ENCODE measurements around the gene MAMLD1.

Gene MAMLD1

GRCh38 chrX:150352581-150352980 is 10.5 kb upstream of the MAMLD1 start:
- DNase-seq (ENCODE audit: low read depth) = no peak

GRCh38 chrX:150355913-150356312 is 7.2 kb upstream of the MAMLD1 start:
- H3K4me3 ChIP-seq (ENCODE audit: low read length) = no peak overlapping the region
- no peak for DNase-seq (ENCODE audit: low read depth)
- TF ChIP-seq CTCF (conservative IDR thresholded peaks at IDR 0.05; ENCODE audit: low read depth, low read length) = no peak

More at GRCh38 chrX:150352581-150352980, 10.5 kb upstream of the MAMLD1 start:
- H3K4me3 ChIP-seq (ENCODE audit: low read length) = no peak overlapping the region
- no peak for TF ChIP-seq CTCF (conservative IDR thresholded peaks at IDR 0.05; ENCODE audit: low read depth, low read length)

- DNase-seq (ENCODE audit: low read depth) = no peak
- no peak for TF ChIP-seq CTCF (conservative IDR thresholded peaks at IDR 0.05; ENCODE audit: low read depth, low read length)
- H3K4me3 ChIP-seq (ENCODE audit: low read length) = no peak overlapping the region
Measured at GRCh38 chrX:150357790-150358189, 5.3 kb upstream of the MAMLD1 start.

- no peak for DNase-seq (ENCODE audit: low read depth)
- no peak for TF ChIP-seq CTCF (conservative IDR thresholded peaks at IDR 0.05; ENCODE audit: low read depth, low read length)
- no peak overlapping the region for H3K4me3 ChIP-seq (ENCODE audit: low read length)
Measured at GRCh38 chrX:150358651-150359050, 4.5 kb upstream of the MAMLD1 start.

- H3K4me3 ChIP-seq (ENCODE audit: low read length) = no peak overlapping the region
- no peak for DNase-seq (ENCODE audit: low read depth)
- no peak for TF ChIP-seq CTCF (conservative IDR thresholded peaks at IDR 0.05; ENCODE audit: low read depth, low read length)
Measured at GRCh38 chrX:150360331-150360730, 2.8 kb upstream of the MAMLD1 start.

GRCh38 chrX:150361070-150361776 is 1.9 kb upstream of the MAMLD1 start:
- TF ChIP-seq CTCF (conservative IDR thresholded peaks at IDR 0.05; ENCODE audit: low read depth, low read length) = peak; percentile 28
- no peak for DNase-seq (ENCODE audit: low read depth)

GRCh38 chrX:150361777-150362351 is 1.3 kb upstream of the MAMLD1 start:
- H3K4me3 ChIP-seq (ENCODE audit: low read length) = peak overlapping the region; percentile 45
- no peak for TF ChIP-seq CTCF (conservative IDR thresholded peaks at IDR 0.05; ENCODE audit: low read depth, low read length)
- no peak for DNase-seq (ENCODE audit: low read depth)

More at GRCh38 chrX:150361070-150361776, 1.9 kb upstream of the MAMLD1 start:
- H3K4me3 ChIP-seq (ENCODE audit: low read length) = peak overlapping the region; percentile 45
